ENCODE measurements around the gene GSAP.

GSAP gene

GRCh38 chr7:77399816-77400215, 16.3 kb downstream of the GSAP start:
- Histone ChIP-seq H3K4me3 (ENCODE audit: low read length) (no peak overlapping the region), H3K27ac (ENCODE audit: low read depth, low read length) (no peak overlapping the region), H3K4me1 (ENCODE audit: control insufficient read depth, insufficient read depth, low read length) (no peaks in the 10 kb centered on the region), H3K27me3 (ENCODE audit: control insufficient read depth, insufficient read depth, low read length) (no peaks in the 10 kb centered on the region), H3K9ac (ENCODE audit: low read length) (no peak overlapping the region), H3K36me3 (ENCODE audit: control insufficient read depth, insufficient read depth, low read length) (peaks cover 6% of the 10 kb centered on the region)

GRCh38 chr7:77396894-77397547, 19.1 kb downstream of the GSAP start:
- H3K4me3 ChIP-seq (ENCODE audit: low read length), result no peak overlapping the region
- peaks cover 6% of the 10 kb centered on the region for H3K36me3 ChIP-seq (ENCODE audit: control insufficient read depth, insufficient read depth, low read length)
- no peaks in the 10 kb centered on the region for H3K4me1 ChIP-seq (ENCODE audit: control insufficient read depth, insufficient read depth, low read length)
- H3K27ac ChIP-seq (ENCODE audit: low read depth, low read length), result no peak overlapping the region
- no peaks in the 10 kb centered on the region for H3K27me3 ChIP-seq (ENCODE audit: control insufficient read depth, insufficient read depth, low read length)
- H3K9ac ChIP-seq (ENCODE audit: low read length), result no peak overlapping the region

- Histone ChIP-seq H3K9ac (ENCODE audit: low read length) (no peak overlapping the region), H3K4me1 (ENCODE audit: control insufficient read depth, insufficient read depth, low read length) (no peaks in the 10 kb centered on the region), H3K36me3 (ENCODE audit: control insufficient read depth, insufficient read depth, low read length) (peaks cover 6% of the 10 kb centered on the region), H3K27ac (ENCODE audit: low read depth, low read length) (no peak overlapping the region), H3K27me3 (ENCODE audit: control insufficient read depth, insufficient read depth, low read length) (no peaks in the 10 kb centered on the region), H3K4me3 (ENCODE audit: low read length) (no peak overlapping the region)
Observed at GRCh38 chr7:77395626-77396025, 20.5 kb downstream of the GSAP start.

- no peaks in the 10 kb centered on the region for H3K27me3 ChIP-seq (ENCODE audit: control insufficient read depth, insufficient read depth, low read length)
- H3K4me1 ChIP-seq (ENCODE audit: control insufficient read depth, insufficient read depth, low read length), result no peaks in the 10 kb centered on the region
- peaks cover 6% of the 10 kb centered on the region for H3K36me3 ChIP-seq (ENCODE audit: control insufficient read depth, insufficient read depth, low read length)
- H3K27ac ChIP-seq (ENCODE audit: low read depth, low read length), result no peak overlapping the region
- no peak overlapping the region for H3K4me3 ChIP-seq (ENCODE audit: low read length)
- H3K9ac ChIP-seq (ENCODE audit: low read length), result no peak overlapping the region
Observed at GRCh38 chr7:77393954-77394353, 22.2 kb downstream of the GSAP start.

GRCh38 chr7:77393261-77393660, 22.9 kb downstream of the GSAP start:
- no peak overlapping the region for H3K4me3 ChIP-seq (ENCODE audit: low read length)
- no peak overlapping the region for H3K27ac ChIP-seq (ENCODE audit: low read depth, low read length)
- H3K27me3 ChIP-seq (ENCODE audit: control insufficient read depth, insufficient read depth, low read length), result no peaks in the 10 kb centered on the region
- no peaks in the 10 kb centered on the region for H3K4me1 ChIP-seq (ENCODE audit: control insufficient read depth, insufficient read depth, low read length)
- no peak overlapping the region for H3K9ac ChIP-seq (ENCODE audit: low read length)
- peaks cover 6% of the 10 kb centered on the region for H3K36me3 ChIP-seq (ENCODE audit: control insufficient read depth, insufficient read depth, low read length)

GRCh38 chr7:77391230-77391629, 24.9 kb downstream of the GSAP start:
- Histone ChIP-seq H3K4me1 (ENCODE audit: control insufficient read depth, insufficient read depth, low read length) (no peaks in the 10 kb centered on the region), H3K27ac (ENCODE audit: low read depth, low read length) (no peak overlapping the region), H3K27me3 (ENCODE audit: control insufficient read depth, insufficient read depth, low read length) (no peaks in the 10 kb centered on the region)

GRCh38 chr7:77388055-77388641, 28.0 kb downstream of the GSAP start:
- Histone ChIP-seq H3K4me3 (ENCODE audit: low read length) (no peak overlapping the region), H3K4me1 (ENCODE audit: control insufficient read depth, insufficient read depth, low read length) (no peaks in the 10 kb centered on the region), H3K36me3 (ENCODE audit: control insufficient read depth, insufficient read depth, low read length) (peaks cover 4% of the 10 kb centered on the region)

More at GRCh38 chr7:77391230-77391629, 24.9 kb downstream of the GSAP start:
- no peak overlapping the region for H3K9ac ChIP-seq (ENCODE audit: low read length)
- H3K4me3 ChIP-seq (ENCODE audit: low read length), result no peak overlapping the region
- peaks cover 10% of the 10 kb centered on the region for H3K36me3 ChIP-seq (ENCODE audit: control insufficient read depth, insufficient read depth, low read length)

GRCh38 chr7:77386165-77386822, 29.9 kb downstream of the GSAP start:
- Histone ChIP-seq H3K27me3 (ENCODE audit: control insufficient read depth, insufficient read depth, low read length) (no peaks in the 10 kb centered on the region), H3K27ac (ENCODE audit: low read depth, low read length) (no peak overlapping the region), H3K4me3 (ENCODE audit: low read length) (no peak overlapping the region), H3K4me1 (ENCODE audit: control insufficient read depth, insufficient read depth, low read length) (no peaks in the 10 kb centered on the region), H3K36me3 (ENCODE audit: control insufficient read depth, insufficient read depth, low read length) (peaks cover 4% of the 10 kb centered on the region), H3K9ac (ENCODE audit: low read length) (no peak overlapping the region)

More at GRCh38 chr7:77388055-77388641, 28.0 kb downstream of the GSAP start:
- Histone ChIP-seq H3K9ac (ENCODE audit: low read length) (no peak overlapping the region), H3K27ac (ENCODE audit: low read depth, low read length) (no peak overlapping the region), H3K27me3 (ENCODE audit: control insufficient read depth, insufficient read depth, low read length) (no peaks in the 10 kb centered on the region)

- Histone ChIP-seq H3K27ac (ENCODE audit: low read depth, low read length) (no peak overlapping the region), H3K27me3 (ENCODE audit: control insufficient read depth, insufficient read depth, low read length) (no peaks in the 10 kb centered on the region), H3K9ac (ENCODE audit: low read length) (no peak overlapping the region), H3K4me1 (ENCODE audit: control insufficient read depth, insufficient read depth, low read length) (no peaks in the 10 kb centered on the region), H3K36me3 (ENCODE audit: control insufficient read depth, insufficient read depth, low read length) (peaks cover 4% of the 10 kb centered on the region), H3K4me3 (ENCODE audit: low read length) (no peak overlapping the region)
Observed at GRCh38 chr7:77383333-77383740, 32.8 kb downstream of the GSAP start.

- no peak overlapping the region for H3K27ac ChIP-seq (ENCODE audit: low read depth, low read length)
- H3K4me3 ChIP-seq (ENCODE audit: low read length), result no peak overlapping the region
- no peaks in the 10 kb centered on the region for H3K27me3 ChIP-seq (ENCODE audit: control insufficient read depth, insufficient read depth, low read length)
- H3K4me1 ChIP-seq (ENCODE audit: control insufficient read depth, insufficient read depth, low read length), result no peaks in the 10 kb centered on the region
- no peak overlapping the region for H3K9ac ChIP-seq (ENCODE audit: low read length)
- H3K36me3 ChIP-seq (ENCODE audit: control insufficient read depth, insufficient read depth, low read length), result peaks cover 5% of the 10 kb centered on the region
Observed at GRCh38 chr7:77382532-77382931, 33.6 kb downstream of the GSAP start.

- H3K27me3 ChIP-seq (ENCODE audit: control insufficient read depth, insufficient read depth, low read length), result no peaks in the 10 kb centered on the region
Observed at GRCh38 chr7:77378584-77378983, 37.6 kb downstream of the GSAP start.

GRCh38 chr7:77370606-77371005, 45.5 kb downstream of the GSAP start:
- Histone ChIP-seq H3K4me1 (ENCODE audit: control insufficient read depth, insufficient read depth, low read length) (no peaks in the 10 kb centered on the region), H3K27me3 (ENCODE audit: control insufficient read depth, insufficient read depth, low read length) (no peaks in the 10 kb centered on the region), H3K4me3 (ENCODE audit: low read length) (no peak overlapping the region), H3K36me3 (ENCODE audit: control insufficient read depth, insufficient read depth, low read length) (no peaks in the 10 kb centered on the region), H3K27ac (ENCODE audit: low read depth, low read length) (no peak overlapping the region), H3K9ac (ENCODE audit: low read length) (no peak overlapping the region)

More at GRCh38 chr7:77378584-77378983, 37.6 kb downstream of the GSAP start:
- no peak overlapping the region for H3K27ac ChIP-seq (ENCODE audit: low read depth, low read length)
- H3K4me1 ChIP-seq (ENCODE audit: control insufficient read depth, insufficient read depth, low read length), result no peaks in the 10 kb centered on the region
- H3K36me3 ChIP-seq (ENCODE audit: control insufficient read depth, insufficient read depth, low read length), result peaks cover 2% of the 10 kb centered on the region
- H3K9ac ChIP-seq (ENCODE audit: low read length), result no peak overlapping the region
- no peak overlapping the region for H3K4me3 ChIP-seq (ENCODE audit: low read length)
